ENCODE measurements around the gene PSAP.
A peak's percentile ranks its signal among the peaks of the same experiment; 100 is the strongest.

Gene PSAP

DNA sequence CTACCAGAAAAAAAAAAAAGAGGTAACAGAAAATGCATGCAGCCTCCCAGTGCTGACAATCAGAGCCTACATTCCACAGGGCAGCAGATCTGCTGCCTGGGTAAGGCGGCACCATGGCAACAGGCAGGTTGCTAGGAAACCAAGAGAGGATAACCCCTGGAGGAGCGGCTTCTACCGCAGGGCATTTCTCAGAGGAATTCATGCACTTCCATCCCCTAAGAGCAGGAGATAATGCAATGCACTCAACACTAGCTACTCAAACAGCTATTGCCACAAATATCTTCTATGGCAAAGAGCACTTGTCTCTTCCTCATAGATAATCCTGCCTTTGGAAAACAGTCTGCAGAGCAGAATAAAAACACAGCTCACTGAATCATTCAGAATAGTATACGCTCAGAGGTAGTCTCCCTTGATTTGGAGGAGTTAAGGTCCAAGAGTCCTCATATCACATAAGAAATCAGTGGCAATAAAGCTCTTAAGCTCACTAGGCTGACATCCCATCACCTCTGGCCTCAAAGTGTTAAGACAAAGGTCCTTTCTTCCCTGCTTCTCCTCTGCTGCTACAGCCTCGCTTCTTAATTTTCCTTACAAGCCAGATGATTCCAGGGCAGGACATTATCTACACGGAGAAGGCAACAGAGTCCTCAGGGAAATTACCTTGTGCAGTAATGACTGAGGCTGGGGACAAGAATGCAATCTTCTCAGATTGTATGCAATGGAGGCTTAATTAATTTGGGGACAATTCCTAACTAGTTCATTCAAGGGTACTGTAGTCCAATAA lies 10.7 kb downstream of the PSAP start:
- peak; percentile 91 for DNase-seq (ENCODE audit: extremely low read depth, low read depth)
- TF ChIP-seq, protein P1, sequence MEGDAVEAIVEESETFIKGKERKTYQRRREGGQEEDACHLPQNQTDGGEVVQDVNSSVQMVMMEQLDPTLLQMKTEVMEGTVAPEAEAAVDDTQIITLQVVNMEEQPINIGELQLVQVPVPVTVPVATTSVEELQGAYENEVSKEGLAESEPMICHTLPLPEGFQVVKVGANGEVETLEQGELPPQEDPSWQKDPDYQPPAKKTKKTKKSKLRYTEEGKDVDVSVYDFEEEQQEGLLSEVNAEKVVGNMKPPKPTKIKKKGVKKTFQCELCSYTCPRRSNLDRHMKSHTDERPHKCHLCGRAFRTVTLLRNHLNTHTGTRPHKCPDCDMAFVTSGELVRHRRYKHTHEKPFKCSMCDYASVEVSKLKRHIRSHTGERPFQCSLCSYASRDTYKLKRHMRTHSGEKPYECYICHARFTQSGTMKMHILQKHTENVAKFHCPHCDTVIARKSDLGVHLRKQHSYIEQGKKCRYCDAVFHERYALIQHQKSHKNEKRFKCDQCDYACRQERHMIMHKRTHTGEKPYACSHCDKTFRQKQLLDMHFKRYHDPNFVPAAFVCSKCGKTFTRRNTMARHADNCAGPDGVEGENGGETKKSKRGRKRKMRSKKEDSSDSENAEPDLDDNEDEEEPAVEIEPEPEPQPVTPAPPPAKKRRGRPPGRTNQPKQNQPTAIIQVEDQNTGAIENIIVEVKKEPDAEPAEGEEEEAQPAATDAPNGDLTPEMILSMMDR (IDR thresholded peaks at IDR 0.05; ENCODE audit: low read depth, low read length) = no peak

DNA sequence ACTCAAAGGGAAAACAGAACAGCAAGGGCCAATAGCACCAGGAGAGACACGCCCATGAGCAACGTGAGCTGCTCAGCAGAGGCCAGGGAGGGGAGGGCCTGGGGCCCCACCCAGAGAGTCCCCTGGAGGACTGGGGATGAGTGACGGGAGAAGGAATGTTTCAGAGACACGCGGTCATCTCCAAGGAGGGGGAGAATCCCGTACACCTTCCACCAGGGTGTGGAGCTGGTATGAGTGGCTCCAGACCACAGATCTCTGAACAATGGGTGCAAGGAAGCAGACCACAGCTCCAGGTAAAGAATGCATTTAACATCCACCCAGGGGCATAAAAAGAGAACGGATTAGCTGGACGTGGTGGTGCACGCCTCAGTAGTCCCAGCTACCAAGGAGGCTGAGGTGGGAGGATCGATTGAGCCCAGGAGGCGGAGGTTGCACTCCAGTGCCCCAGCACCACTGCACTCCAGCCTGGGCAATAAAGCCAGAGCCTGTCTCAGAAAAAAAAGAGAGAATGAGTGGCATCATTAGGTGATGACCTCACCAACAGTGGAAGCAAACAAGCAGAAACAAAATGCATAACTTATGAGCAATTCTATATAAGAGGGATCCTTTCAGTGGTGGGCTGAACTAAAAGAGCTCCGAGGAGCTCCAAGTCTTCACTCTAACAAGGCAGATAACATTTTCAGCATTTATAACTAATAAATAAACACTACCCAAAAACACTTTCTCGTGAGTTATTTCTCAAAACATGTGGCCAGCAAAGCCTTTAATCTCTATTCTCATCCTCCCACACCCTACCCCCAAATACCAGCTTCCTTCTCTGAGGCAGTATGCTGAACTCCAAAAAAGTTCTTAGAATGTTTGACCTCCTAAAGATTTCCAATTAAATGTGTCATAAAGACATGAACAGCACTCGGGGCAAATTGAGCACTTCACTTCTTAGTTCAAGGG lies 12.5 kb downstream of the PSAP start:
- TF ChIP-seq, protein P1 (IDR thresholded peaks at IDR 0.05; ENCODE audit: low read depth, low read length) = no peak
- no peak for DNase-seq (ENCODE audit: extremely low read depth, low read depth)

DNA sequence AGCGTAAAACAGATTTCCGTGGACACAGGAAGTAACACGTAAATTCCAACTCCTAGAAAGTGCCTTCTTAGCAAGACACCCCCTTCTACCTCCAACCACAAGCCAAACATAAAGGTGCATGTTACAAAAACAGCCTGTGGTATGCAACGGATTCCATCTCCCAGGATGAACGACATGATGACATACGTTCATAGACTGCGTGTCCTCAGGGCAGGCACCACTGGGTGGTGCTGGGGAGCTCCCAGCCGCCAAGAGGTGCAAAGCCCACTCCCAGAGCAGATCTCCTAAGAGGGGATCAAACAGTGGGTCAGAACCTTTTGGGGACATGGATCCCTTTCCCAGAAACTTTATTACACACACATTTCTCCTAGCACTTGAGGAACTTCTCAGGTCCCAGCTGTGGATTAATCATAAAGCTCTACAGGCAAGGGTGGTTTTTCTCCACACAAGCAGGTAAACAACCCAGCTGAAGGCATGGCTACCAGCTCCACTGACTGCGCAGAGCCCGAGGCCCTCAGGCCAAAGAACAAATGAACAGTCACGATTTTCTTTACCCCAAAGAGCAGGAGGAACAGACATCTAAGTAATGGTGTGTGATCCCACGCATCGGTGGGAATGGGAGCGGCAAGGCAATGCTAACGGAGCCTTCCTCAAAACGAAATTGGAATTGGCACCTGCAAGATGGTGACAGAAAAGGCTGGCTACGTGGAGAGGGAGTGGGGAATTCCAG lies 13.8 kb downstream of the PSAP start:
- TF ChIP-seq, protein P1 (IDR thresholded peaks at IDR 0.05; ENCODE audit: low read depth, low read length) = no peak; the same call in 1 of the 2 replicates
- DNase-seq (ENCODE audit: extremely low read depth, low read depth) = no peak

DNA sequence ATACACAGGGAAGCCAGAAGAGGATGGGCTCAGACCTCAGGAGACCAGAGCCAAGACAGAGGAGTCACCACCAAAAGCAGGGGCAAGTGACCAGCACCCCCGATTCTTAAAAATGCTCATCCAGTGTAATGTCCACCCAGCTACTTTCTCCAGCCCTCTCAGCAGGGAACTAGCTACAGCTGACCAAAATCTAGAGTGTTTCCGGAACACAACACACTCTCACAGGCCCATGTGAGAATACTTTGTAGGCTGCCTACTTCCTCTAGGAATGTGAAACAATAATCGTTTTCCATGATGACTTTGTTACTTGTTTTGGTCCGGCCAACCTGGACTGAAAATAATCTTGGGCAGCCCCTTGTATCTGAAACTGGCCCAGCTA lies 14.5 kb downstream of the PSAP start:
- no peak for DNase-seq (ENCODE audit: extremely low read depth, low read depth)
- TF ChIP-seq, protein P1 (IDR thresholded peaks at IDR 0.05; ENCODE audit: low read depth, low read length) = no peak

DNA sequence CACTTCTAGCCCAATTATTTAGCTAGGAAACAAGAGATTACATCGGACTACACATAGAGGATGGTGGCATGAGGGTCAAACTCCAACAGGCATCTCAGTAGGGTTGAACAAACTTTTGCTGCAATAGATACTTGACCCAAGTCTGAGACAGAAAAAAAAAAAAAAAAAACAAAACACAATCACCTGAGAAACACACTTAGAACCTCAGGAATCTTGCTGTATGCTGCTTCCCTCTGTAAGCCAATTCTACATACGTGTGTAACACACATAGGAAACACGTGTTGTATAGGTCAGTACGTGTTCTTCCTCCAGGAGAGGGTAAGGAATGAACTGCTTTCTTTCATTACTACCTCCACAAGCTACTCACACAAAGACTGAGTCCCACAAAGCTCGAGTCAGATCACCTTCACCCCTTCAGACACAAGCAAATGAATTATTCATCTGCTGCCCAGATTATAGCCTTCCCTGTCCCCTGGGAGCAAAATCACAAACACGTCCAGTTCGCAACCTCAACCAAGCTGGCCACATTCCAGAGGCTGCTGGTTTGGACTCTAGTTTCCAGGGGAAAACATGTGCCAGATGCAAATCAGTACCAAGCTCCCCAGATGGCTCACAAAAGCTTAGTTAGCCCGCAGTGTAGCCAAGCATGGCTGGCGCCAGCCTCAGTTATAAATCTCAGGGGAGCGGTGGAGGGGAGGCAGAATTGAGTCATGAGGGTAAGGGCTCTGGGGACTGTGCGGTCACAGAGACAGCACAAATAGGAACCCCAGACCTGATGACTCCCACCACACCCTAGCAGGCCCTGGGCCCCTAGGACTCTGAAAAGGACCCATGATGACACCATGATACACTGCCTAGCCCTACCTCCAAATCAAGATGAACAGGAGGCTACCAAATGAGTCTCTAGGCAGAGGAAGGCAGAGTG lies 15.1 kb downstream of the PSAP start:
- TF ChIP-seq, protein P1 (IDR thresholded peaks at IDR 0.05; ENCODE audit: low read depth, low read length) = no peak
- DNase-seq (ENCODE audit: extremely low read depth, low read depth) = peak; percentile 86

DNA sequence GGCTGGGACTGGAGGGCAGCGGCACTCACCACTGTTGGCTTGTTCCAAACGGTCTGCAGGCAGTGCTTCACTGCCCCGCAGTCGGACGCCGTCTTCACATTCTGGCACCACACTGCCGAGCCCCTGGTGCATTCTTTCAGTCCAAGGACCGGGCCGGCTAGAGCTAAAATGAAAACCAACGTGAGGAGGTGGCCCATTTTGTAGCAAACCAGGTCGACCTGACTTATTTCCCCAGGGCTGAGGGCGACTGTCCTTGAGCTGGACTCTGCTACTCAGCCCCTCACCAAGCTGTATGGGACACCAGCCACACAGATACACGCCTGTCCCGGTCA lies 16.7 kb downstream of the PSAP start:
- DNase-seq (ENCODE audit: extremely low read depth, low read depth) = no peak
- TF ChIP-seq, protein P1 (IDR thresholded peaks at IDR 0.05; ENCODE audit: low read depth, low read length) = no peak
